OCI-LY1 (cell line): ENCODE results near the gene KLHDC8A.
"Not testable (repeated sequence)": the region's sequence is repeated elsewhere in the genome, so short reads cannot be mapped to it uniquely, and the experiment has no call there.

Experiments
- H2AFZ ChIP-seq: fragments of 200-600 bp; sonication (generic), shearing (Covaris generic); 2 replicates; pipeline ENCODE4 v1.6.0; 2014; ENCODE audit warnings: antibody characterized with exemption, mild to moderate bottlenecking, low read length
- H3F3A ChIP-seq: fragments of 200-600 bp; sonication (generic), shearing (Covaris generic); 2 replicates; pipeline ENCODE4 v1.6.0; 2014; ENCODE audit warnings: mild to moderate bottlenecking, antibody characterized with exemption, low read length, moderate library complexity; ENCODE audit not compliant: insufficient read depth
- H3K27ac ChIP-seq: fragments of 200-600 bp; sonication (generic); 2 replicates; pipeline ENCODE4 v1.5.1; 2014; ENCODE audit warnings: low read length, mixed run types, mild to moderate bottlenecking, low read depth; ENCODE audit not compliant: poor library complexity, severe bottlenecking
- H3K27me3 ChIP-seq: fragments of 200-600 bp; sonication (generic); 2 replicates; pipeline ENCODE4 v1.6.0; 2014; ENCODE audit warnings: antibody characterized with exemption, mild to moderate bottlenecking, low read length, moderate library complexity; ENCODE audit not compliant: insufficient read depth
- H3K36me3 ChIP-seq: fragments of 200-600 bp; sonication (generic); 2 replicates; pipeline ENCODE4 v1.6.1; 2014; ENCODE audit warnings: mild to moderate bottlenecking, antibody characterized with exemption, low read length, moderate library complexity, mixed read lengths; ENCODE audit not compliant: insufficient read depth
- H3K4me1 ChIP-seq: fragments of 200-600 bp; sonication (generic); 2 replicates; pipeline ENCODE4 v1.5.1; 2014; ENCODE audit warnings: mild to moderate bottlenecking, low read length, moderate library complexity; ENCODE audit not compliant: insufficient read depth, severe bottlenecking
- H3K4me2 ChIP-seq: fragments of 200-600 bp; sonication (generic), shearing (Covaris generic); 2 replicates; pipeline ENCODE4 v1.6.1; 2014; ENCODE audit warnings: low read length
- H3K4me3 ChIP-seq: fragments of 200-600 bp; sonication (generic); 2 replicates; pipeline ENCODE4 v1.5.1; 2014; ENCODE audit warnings: low read length, low read depth, mild to moderate bottlenecking, mixed read lengths; ENCODE audit not compliant: poor library complexity, severe bottlenecking
- H3K79me2 ChIP-seq: fragments of 200-600 bp; shearing (Covaris generic); 2 replicates; pipeline ENCODE4 v1.6.1; 2016; ENCODE audit warnings: mixed run types, low read length, mixed read lengths; ENCODE audit not compliant: insufficient read depth
- H3K9ac ChIP-seq: fragments of 200-600 bp; sonication (generic), shearing (Covaris generic); 2 replicates; pipeline ENCODE4 v1.6.1; 2014; ENCODE audit warnings: mild to moderate bottlenecking, low read length, mixed read lengths
- H3K9me2 ChIP-seq: fragments of 200-600 bp; sonication (generic), shearing (Covaris generic); 2 replicates; pipeline ENCODE4 v1.6.1; 2014; ENCODE audit warnings: low read depth, mild to moderate bottlenecking, low read length, mixed read lengths
- H3K9me3 ChIP-seq: fragments of 200-600 bp; shearing (Covaris generic); 2 replicates; pipeline ENCODE4 v1.6.1; 2014; ENCODE audit warnings: low read length, mixed read lengths
- H4K20me1 ChIP-seq: fragments of 200-600 bp; sonication (generic), shearing (Covaris generic); 2 replicates; pipeline ENCODE4 v1.6.0; 2016; ENCODE audit warnings: mild to moderate bottlenecking, low read length; ENCODE audit not compliant: insufficient read depth
- CTCF ChIP-seq: fragments of 200-600 bp; sonication (generic), shearing (Covaris generic); IDR thresholded peaks from 2 replicates; pipeline ENCODE4 v1.5.1; 2017; ENCODE audit warnings: mild to moderate bottlenecking, antibody characterized with exemption, low read length, moderate library complexity, mixed read lengths
- EZH2 ChIP-seq: fragments of 200-600 bp; sonication (generic), shearing (Covaris generic); IDR thresholded peaks from 2 replicates; pipeline ENCODE4 v1.8.0; 2017; ENCODE audit warnings: borderline replicate concordance, mixed run types, mild to moderate bottlenecking, antibody characterized with exemption, low read length, moderate library complexity, mixed read lengths

The KLHDC8A gene

DNA sequence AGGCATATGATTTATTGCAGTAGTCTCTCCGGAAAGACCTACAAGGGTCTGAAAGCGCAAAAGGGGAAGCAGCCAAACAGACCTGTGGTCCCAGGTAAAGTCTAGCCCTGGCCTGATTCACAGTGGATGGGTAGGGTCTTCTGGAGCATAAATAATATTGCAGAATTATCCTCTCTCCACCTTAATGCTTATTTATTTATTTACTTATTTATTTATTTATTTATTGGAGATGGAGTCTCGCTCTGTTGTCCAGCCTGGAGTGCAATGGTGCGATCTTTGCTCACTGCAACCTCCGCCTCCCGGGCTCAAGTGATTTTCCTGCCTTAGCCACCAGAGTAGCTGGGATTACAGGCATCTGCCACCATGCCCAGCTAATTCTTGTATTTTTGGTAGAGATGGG lies 11.8 kb upstream of the KLHDC8A start:
- H3F3A ChIP-seq = no peaks in the 10 kb centered on the region
- H4K20me1 ChIP-seq = no peaks in the 10 kb centered on the region
- H3K27me3 ChIP-seq = 0 out of 2 replicates have a peak, but pooled peaks cover 3% of the 10 kb centered on the region
- no peak for TF ChIP-seq CTCF
- TF ChIP-seq EZH2 = no peak
- no peaks in the 10 kb centered on the region for H3K9me2 ChIP-seq
- no peaks in the 10 kb centered on the region for H3K36me3 ChIP-seq
- no peaks in the 10 kb centered on the region for H3K79me2 ChIP-seq
- no peak overlapping the region for H2AFZ ChIP-seq
- H3K9me3 ChIP-seq = no peaks in the 10 kb centered on the region
- no peak overlapping the region for H3K27ac ChIP-seq
- H3K4me2 ChIP-seq = no peak overlapping the region
- H3K4me3 ChIP-seq = no peak overlapping the region
- H3K4me1 ChIP-seq = no peaks in the 10 kb centered on the region
- no peak overlapping the region for H3K9ac ChIP-seq

DNA sequence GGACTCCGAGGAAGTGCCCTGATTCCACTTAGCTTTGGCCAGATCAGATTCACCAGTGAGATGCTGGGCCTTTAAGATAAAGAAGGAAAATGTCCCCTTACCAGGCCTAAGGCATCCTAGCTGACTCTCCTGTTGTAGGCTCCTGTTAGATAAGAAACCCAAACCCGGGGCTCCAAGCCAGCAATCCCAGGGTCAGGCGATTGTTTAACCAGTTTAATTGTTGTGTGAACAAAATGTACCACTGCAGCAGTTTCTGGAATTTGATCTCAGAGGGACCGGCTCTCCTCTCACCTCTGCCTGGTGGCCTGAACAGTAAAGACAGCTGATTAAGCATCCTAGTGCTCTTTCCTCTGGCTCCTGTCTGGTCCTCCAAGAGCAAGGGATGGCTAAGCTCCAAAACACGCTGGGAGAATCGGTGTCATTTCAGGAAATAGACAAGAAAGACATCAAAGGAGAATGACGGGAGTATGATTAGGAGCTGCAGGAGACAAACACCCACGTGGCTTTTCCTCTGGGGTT lies 9.3 kb upstream of the KLHDC8A start:
- Histone ChIP-seq H3K9me2 (no peaks in the 10 kb centered on the region), H3K4me2 (no peak overlapping the region), H4K20me1 (no peaks in the 10 kb centered on the region), H3K36me3 (no peaks in the 10 kb centered on the region), H3K4me1 (no peaks in the 10 kb centered on the region), H3K79me2 (no peaks in the 10 kb centered on the region), H3K9me3 (no peaks in the 10 kb centered on the region), H3K27ac (no peak overlapping the region), H3F3A (no peaks in the 10 kb centered on the region), H3K9ac (no peak overlapping the region), H3K27me3 (0 out of 2 replicates have a peak, but pooled peaks cover 2% of the 10 kb centered on the region), H3K4me3 (no peak overlapping the region), H2AFZ (no peak overlapping the region)
- TF ChIP-seq EZH2 (no peak), CTCF (no peak)

DNA sequence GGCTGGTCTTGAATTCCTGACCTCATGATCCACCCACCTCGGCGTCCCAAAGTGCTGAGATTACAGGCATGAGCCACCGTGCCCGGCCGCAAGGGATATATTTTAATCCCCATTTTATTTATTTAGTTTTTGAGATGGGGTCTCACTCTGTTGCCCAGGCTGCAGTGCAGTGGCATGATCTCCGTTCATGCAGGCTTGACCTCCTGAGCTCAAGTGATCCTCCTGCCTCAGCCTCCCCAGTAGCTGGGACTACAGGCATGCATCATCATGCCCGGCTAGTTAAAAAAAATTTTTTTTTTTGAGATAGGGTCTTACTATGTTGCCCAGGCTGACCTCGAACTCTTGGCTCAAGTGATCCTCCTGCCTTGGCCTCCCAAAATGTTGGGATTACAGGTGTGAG lies 8.4 kb upstream of the KLHDC8A start:
- H3K9ac ChIP-seq, H3K27ac ChIP-seq, H3K4me3 ChIP-seq, H3K36me3 ChIP-seq, H3K27me3 ChIP-seq, H2AFZ ChIP-seq, H3K4me1 ChIP-seq, H3K79me2 ChIP-seq, H3K4me2 ChIP-seq, H3K9me3 ChIP-seq, H3F3A ChIP-seq, H3K9me2 ChIP-seq, H4K20me1 ChIP-seq: not testable (repeated sequence)

DNA sequence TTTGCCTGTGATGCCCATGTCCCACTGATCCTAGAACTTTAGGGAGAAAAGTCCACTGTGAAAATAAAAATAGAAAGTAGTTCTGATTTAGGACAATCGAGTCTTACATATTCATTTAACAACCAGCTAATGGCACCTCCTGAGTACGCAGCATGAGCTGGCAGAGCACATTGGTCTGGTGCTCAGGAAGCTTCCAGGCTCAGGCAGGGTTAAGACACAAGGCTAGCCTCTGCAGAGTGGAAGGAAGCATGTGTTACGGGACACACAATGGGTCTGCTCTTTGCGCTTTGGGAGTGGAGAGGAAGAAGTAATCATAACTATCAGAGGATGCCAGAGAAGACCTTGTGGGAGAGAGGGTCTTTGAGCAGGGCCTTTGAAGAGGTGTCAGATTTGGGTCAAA lies 4.2 kb upstream of the KLHDC8A start:
- no peak for TF ChIP-seq EZH2
- TF ChIP-seq CTCF = no peak
- no peak overlapping the region for H3K4me3 ChIP-seq
- H2AFZ ChIP-seq = no peak overlapping the region
- no peaks in the 10 kb centered on the region for H3K36me3 ChIP-seq
- H3K79me2 ChIP-seq = no peaks in the 10 kb centered on the region
- H3K9ac ChIP-seq = no peak overlapping the region
- no peaks in the 10 kb centered on the region for H3K9me2 ChIP-seq
- no peaks in the 10 kb centered on the region for H3K4me1 ChIP-seq
- no peaks in the 10 kb centered on the region; the same call in 1 of the 2 replicates for H3K27me3 ChIP-seq
- no peaks in the 10 kb centered on the region for H3F3A ChIP-seq
- H3K9me3 ChIP-seq = no peaks in the 10 kb centered on the region
- H3K4me2 ChIP-seq = no peak overlapping the region
- no peaks in the 10 kb centered on the region for H4K20me1 ChIP-seq
- H3K27ac ChIP-seq = no peak overlapping the region
